Sigmoid colon (tissue), 7 donors: ENCODE data around the gene MCCC1. TPM values are rescaled to one million over a fixed set of nuclear protein-coding genes. Genes with fewer than 3 reads are reported as not detected.

ENCODE experiments used
- DNase-seq: peaks from one replicate; pipeline ENCODE4 v3.0.0-alpha.2; 2019
- H3K27ac ChIP-seq, 4 donors: fragments of 200-600 bp; sonication (generic); one replicate each; pipeline ENCODE4 v1.5.1; 2016 to 2019; ENCODE audit warnings: mild to moderate bottlenecking in 1 of 4
- H3K27me3 ChIP-seq, 3 donors: fragments of 200-600 bp; sonication (generic); one replicate each; pipeline ENCODE4 v1.5.1; 2019; ENCODE audit warnings: mild to moderate bottlenecking in 1 of 3
- H3K36me3 ChIP-seq, 4 donors: fragments of 200-600 bp; sonication (generic); one replicate each; pipeline ENCODE4 v1.5.1; 2016 to 2019
- H3K4me1 ChIP-seq, 4 donors: fragments of 200-600 bp; sonication (generic); one replicate each; pipeline ENCODE4 v1.5.1; 2017 to 2019
- H3K4me3 ChIP-seq, 4 donors: fragments of 200-600 bp; sonication (generic); one replicate each; pipeline ENCODE4 v1.5.1; 2017 to 2019; ENCODE audit warnings: mild to moderate bottlenecking in 2 of 4, moderate library complexity in 1 of 4
- H3K9me3 ChIP-seq, 4 donors: fragments of 200-600 bp in 3 of 4; sonication (generic) in 3 of 4; one replicate each; pipeline versions ENCODE4 v1.5.1 to v1.6.1; 2013 to 2019
- EP300 ChIP-seq, 4 donors: sonication (generic); formaldehyde crosslinking; IDR thresholded peaks; one replicate each; pipeline ENCODE4 v1.6.1; 2017; ENCODE audit warnings: antibody characterized with exemption in 4 of 4
- POLR2A ChIP-seq, 2 donors: fragments of 450-650 bp; IDR thresholded peaks; one replicate each; pipeline ENCODE4 v1.6.1; 2016; ENCODE audit warnings: antibody characterized with exemption in 2 of 2, mild to moderate bottlenecking in 2 of 2, moderate library complexity in 2 of 2
- POLR2AphosphoS5 ChIP-seq, 4 donors: sonication (generic); formaldehyde crosslinking; IDR thresholded peaks; one replicate each; pipeline ENCODE4 v1.6.1; 2017; ENCODE audit warnings: antibody characterized with exemption in 4 of 4
- WGBS, 2 donors: extraction: QIAGEN DNeasy Blood & Tissue Kit; methylation state at CpG; one replicate each; pipeline ENCODE4 v1.1.7; 2013; 5-methylcytosine and 5-hydroxymethylcytosine counted together
- intact Hi-C: fragments of 100-400 bp; cut with DNase I; formaldehyde crosslinking; loops from one replicate; pipeline ENCODE4 v1.15.1; 2023
- polyA plus RNA-seq, 3 donors: library from polyadenylated mRNA; stranded (reverse); fragments of 200-250 nt; gene quantifications; one replicate each; pipeline ENCODE4 v1.2.3, GENCODE V29; 2013
- total RNA-seq, 4 donors: library from RNA; depleted of rRNA; stranded (reverse); fragments of >200 nt; gene quantifications; one replicate each; pipeline ENCODE4 v1.1.0, GENCODE V29; 2016
- TF ChIP-seq, protein P1 (sequence below), 4 experiments: fragments of 450-650 bp in 3 of 4; fragments of 200-600 bp in 1 of 4; IDR thresholded peaks; one replicate each; pipeline ENCODE4 v1.5.1; 2016 to 2019; ENCODE audit warnings: antibody characterized with exemption in 4 of 4, mild to moderate bottlenecking in 3 of 4, moderate library complexity in 2 of 4
- donor health status: healthy with polysubstance abuse.
- donor health status: Bipolar disorder and iron deficiency.
- donor health status: healthy.

Gene MCCC1
- total and polyA plus RNA-seq, 7 donors = 18.0 to 28.2 (median 21.4) TPM

DNA sequence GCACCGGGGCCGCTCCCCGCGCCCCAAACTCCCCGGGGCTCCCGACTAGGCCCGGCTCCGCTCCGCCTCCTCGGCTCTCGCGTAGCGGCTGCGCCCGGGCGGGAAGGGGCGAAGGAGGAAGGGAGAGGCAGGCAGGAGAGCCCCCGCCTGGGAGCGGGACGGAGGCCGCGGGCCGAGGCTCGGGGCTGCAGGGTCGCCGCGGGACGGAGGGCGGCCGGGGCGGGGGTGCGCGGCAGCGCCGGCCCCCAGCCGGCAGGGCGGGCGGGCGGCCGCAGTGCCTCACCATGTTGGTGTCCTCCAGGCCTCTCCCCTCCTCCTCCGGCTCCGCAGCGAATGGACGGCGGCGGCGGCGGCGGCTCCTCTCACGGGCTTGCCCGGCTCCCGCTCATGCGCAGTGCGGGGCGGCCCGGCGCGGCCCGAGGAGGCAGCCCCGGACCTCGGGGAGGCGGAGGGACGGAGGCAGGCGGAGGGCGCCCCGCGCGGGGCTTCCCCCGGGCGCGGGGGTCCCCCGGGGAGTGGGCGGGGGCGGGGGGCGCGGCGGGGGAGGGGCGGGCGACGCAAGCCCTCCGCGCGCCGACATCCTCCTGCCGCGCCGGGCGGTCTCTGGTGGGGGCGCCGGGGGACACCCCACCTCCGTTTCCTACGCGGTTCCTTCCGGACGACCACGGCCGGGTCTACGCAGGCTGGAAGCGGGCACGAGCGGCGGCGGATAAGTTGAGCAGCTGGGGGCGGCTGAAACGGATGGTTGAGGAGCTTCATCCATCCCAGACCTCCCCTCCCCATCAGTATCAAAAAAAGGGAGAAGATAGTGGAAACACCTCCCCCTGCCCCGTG, 118.9 kb downstream of the MCCC1 start, which contains the start of gene DCUN1D1:
Gene DCUN1D1 (minus strand): TSS at position 335 of the 834 bp plus-strand sequence. CDS start 49 bp downstream, at position 286.
- TF ChIP-seq EP300 (IDR thresholded peaks at IDR 0.05) (no peak), POLR2A (IDR thresholded peaks at IDR 0.05) (no peak), POLR2AphosphoS5 (IDR thresholded peaks at IDR 0.05) (peak in 3 of 4 donors; percentile 59 to 82 (median 70))
- peak within 1 kb of the TSS; percentile 87 to 95 (median 94) for H3K27ac ChIP-seq
- H3K27me3 ChIP-seq = no peaks in the 10 kb centered on the region
- H3K9me3 ChIP-seq = no peaks in the 10 kb centered on the region
- 1% methylated on average over 106 of the region's 106 CpGs for WGBS, 2 donors
- peak; percentile 94 for DNase-seq
- H3K36me3 ChIP-seq = no peaks in the 10 kb centered on the region
- peaks cover 0 to 25% (median 22%) of the 10 kb centered on the region in 4 donors for H3K4me1 ChIP-seq
- intact Hi-C loops = loop anchor here (1.0 to 5.0 kb wide), 2 partner anchors 117 to 187 kb away; partner anchors contain the start of genes ATP11B and MCCC1
- H3K4me3 ChIP-seq = peak within 1 kb of the TSS; percentile 63 to 100 (median 99)

GRCh38 chr3:182979674-182980191, 119.6 kb downstream of the MCCC1 start:
- Histone ChIP-seq H3K4me3 (peak overlapping the region; percentile 63 to 100 (median 99)), H3K4me1 (peaks cover 0 to 25% (median 22%) of the 10 kb centered on the region in 4 donors), H3K9me3 (no peaks in the 10 kb centered on the region), H3K36me3 (no peaks in the 10 kb centered on the region), H3K27ac (peak overlapping the region; percentile 87 to 95 (median 94)), H3K27me3 (no peaks in the 10 kb centered on the region)
- intact Hi-C loops = loop anchor here (1.0 to 5.0 kb wide), 2 partner anchors 118 to 186 kb away; partner anchors contain the start of genes ATP11B and MCCC1
- 0% methylated on average over 28 to 29 of the region's 29 CpGs for WGBS, 2 donors
- TF ChIP-seq, protein P1, sequence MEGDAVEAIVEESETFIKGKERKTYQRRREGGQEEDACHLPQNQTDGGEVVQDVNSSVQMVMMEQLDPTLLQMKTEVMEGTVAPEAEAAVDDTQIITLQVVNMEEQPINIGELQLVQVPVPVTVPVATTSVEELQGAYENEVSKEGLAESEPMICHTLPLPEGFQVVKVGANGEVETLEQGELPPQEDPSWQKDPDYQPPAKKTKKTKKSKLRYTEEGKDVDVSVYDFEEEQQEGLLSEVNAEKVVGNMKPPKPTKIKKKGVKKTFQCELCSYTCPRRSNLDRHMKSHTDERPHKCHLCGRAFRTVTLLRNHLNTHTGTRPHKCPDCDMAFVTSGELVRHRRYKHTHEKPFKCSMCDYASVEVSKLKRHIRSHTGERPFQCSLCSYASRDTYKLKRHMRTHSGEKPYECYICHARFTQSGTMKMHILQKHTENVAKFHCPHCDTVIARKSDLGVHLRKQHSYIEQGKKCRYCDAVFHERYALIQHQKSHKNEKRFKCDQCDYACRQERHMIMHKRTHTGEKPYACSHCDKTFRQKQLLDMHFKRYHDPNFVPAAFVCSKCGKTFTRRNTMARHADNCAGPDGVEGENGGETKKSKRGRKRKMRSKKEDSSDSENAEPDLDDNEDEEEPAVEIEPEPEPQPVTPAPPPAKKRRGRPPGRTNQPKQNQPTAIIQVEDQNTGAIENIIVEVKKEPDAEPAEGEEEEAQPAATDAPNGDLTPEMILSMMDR (IDR thresholded peaks at IDR 0.05) = no peak
- TF ChIP-seq POLR2A (IDR thresholded peaks at IDR 0.05) (no peak), EP300 (IDR thresholded peaks at IDR 0.05) (no peak), POLR2AphosphoS5 (IDR thresholded peaks at IDR 0.05) (no peak)
- DNase-seq = peak; percentile 68

DNA sequence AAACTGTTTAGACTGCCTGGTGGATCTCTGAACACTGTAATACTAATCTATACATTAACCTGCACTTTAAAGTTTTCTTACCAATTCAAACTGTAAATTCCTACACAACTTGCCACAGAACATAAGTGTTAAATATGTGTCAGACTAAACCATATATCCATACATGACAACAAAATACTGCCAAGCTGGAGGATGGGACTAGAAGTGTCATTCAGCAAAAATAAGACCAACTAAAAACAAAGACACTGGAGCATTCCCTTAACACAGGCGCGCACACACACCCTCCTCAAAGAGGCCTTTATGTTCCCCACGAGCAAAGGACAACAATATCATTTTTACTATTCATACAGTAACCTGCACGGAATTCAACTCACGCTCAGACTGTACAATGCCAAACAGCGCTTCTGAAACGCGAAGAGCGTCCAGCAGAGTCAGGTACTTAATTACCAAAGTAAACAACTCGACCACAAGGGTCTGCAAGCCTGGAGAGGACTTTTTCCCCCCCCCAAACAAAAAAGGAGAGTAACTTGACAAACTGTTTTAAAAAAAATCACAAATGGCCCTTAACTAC, 120.1 kb downstream of the MCCC1 start:
- Histone ChIP-seq H3K4me1 (peaks cover 0 to 25% (median 22%) of the 10 kb centered on the region in 4 donors), H3K4me3 (peak overlapping the region; percentile 63 to 100 (median 99)), H3K36me3 (no peaks in the 10 kb centered on the region), H3K27ac (peak overlapping the region in 3 of 4 donors; percentile 94 to 95 (median 95)), H3K27me3 (no peaks in the 10 kb centered on the region), H3K9me3 (no peaks in the 10 kb centered on the region)
- 2 to 5% methylated on average over 10 of the region's 10 CpGs for WGBS, 2 donors
- TF ChIP-seq POLR2AphosphoS5 (IDR thresholded peaks at IDR 0.05) (no peak), POLR2A (IDR thresholded peaks at IDR 0.05) (no peak), EP300 (IDR thresholded peaks at IDR 0.05) (no peak)
- TF ChIP-seq, protein P1 (IDR thresholded peaks at IDR 0.05) = no peak
- intact Hi-C loops = no loop called here
- DNase-seq = no peak

DNA sequence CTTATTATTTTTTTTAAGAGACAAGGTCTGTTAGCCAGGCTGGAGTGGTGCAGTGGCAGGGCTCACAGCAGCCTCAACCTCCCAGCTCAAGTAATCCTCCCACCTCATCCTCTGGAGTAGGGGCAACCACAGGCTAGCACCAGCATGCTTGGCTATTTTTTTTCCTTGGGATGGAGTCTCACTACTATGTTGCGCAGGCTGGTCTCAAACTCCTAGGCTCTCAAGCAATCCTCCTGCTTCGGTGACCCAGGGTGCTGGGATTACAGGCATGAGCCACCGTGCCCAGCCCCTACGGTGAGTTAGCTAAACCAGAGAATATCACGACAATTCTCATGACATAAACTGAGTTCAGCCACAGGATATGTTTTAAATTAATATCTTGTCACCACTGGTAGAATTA, 120.9 kb downstream of the MCCC1 start:
- Histone ChIP-seq H3K27me3 (no peaks in the 10 kb centered on the region), H3K27ac (no peak overlapping the region), H3K9me3 (no peaks in the 10 kb centered on the region), H3K36me3 (no peaks in the 10 kb centered on the region), H3K4me1 (peaks cover 0 to 25% (median 22%) of the 10 kb centered on the region in 4 donors), H3K4me3 (no peak overlapping the region)
- 84 to 87% methylated on average over 5 of the region's 5 CpGs for WGBS, 2 donors
- TF ChIP-seq, protein P1 (IDR thresholded peaks at IDR 0.05) = no peak
- TF ChIP-seq POLR2AphosphoS5 (IDR thresholded peaks at IDR 0.05) = no peak
- no peak for TF ChIP-seq EP300 (IDR thresholded peaks at IDR 0.05)
- no peak for TF ChIP-seq POLR2A (IDR thresholded peaks at IDR 0.05)
- intact Hi-C loops = no loop called here
- no peak for DNase-seq
